GM18520 (cell line): ENCODE measurements around the gene RAX.

Experiments
- ATAC-seq: cut with Tn5 transposase; IDR thresholded peaks from one replicate; pipeline ENCODE4 v1.9.1; 2021; ENCODE audit not compliant: unreplicated experiment

RAX gene

DNA sequence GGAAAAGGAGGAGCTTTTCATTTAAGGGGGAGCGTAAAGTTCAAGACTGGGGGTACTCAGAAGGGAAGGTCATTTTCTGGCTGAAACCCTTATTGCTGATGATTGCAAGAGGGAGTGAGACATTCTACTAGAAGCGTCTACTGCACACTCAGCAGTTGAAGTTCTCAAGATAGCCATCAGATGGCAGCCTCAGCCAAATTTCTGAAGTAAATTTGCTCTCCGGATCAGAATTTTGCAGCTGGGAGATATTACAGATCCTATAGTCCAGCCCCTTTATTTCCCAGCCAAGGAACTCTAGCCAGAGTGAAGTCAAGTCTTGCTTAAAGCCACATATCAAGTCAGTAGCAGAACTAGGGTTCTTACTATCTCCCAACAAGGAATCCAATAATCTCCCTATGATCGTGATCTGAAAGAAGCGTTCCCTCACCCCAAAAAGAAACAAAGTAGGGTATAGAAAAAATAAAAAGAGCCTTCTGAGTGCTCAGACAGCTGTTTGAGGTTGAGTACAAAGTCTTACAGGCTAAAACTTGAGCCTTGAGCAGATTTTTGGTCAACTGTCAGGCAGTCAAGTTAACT is 24.0 kb downstream of the RAX start:
- no peak for ATAC-seq

DNA sequence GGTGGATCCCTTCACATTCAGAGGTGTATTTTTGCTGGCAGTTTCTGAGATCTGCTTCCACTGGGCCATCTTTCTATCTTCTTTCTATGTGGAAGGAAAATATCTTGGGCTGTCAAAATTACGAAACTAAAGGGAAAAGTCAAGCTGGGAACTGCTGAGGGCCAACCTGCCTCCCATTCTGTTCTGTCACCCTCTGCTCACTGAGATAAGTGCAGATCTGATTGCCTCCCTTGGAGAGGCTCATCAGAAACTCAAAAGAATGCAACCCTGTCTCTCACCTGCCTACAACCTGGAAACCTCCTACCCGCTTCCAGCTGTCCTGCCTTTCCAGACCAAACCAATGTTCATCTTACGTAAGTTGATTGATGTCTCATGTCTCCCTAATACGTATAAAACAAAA is 26.5 kb downstream of the RAX start:
- no peak for ATAC-seq

GRCh38 chr18:59242906-59243305 is 30.3 kb downstream of the RAX start:
- ATAC-seq, result no peak

- ATAC-seq, result no peak
Measured at GRCh38 chr18:59239642-59240041, 33.6 kb downstream of the RAX start.

GRCh38 chr18:59238385-59238784 is 34.9 kb downstream of the RAX start:
- no peak for ATAC-seq

DNA sequence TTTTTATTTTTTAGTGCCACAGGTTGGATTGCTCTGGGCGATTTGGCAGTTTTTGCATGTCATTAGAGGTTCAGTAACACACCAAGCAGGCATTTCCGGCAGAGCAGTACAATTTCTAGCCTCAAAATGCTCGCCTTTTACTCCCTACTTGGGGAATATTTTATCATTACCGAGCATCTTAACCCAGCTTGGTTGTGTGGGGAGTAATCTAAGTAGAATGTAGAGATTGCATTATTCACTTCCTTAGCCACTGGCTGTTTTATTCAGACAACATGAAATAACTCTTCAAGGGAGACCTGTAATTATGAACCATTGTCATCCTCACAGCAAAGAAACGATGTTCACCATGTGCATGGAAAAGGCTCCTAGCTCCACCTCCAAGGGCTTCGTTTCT is 40.2 kb downstream of the RAX start:
- no peak for ATAC-seq

- no peak for ATAC-seq
Measured at GRCh38 chr18:59232309-59233016, 40.8 kb downstream of the RAX start.

DNA sequence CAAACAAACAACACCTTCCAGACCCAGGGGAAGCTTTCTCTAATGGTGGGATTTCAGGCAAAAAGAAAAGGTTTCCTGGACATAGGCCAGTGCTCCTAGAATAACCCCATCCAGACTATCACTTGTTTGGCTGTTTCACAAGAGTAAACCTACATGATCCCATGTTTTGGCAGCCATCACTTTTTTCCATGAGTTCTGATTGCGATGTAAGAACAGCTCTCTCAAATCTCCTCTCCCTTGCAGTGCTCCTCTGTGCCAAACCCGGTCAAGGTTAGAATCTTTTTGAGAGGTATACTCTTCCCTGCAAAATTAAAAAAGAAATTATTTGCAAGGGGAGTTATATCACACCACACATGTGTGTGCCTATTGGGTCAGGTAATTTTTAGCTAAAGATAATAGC is 41.4 kb downstream of the RAX start:
- no peak for ATAC-seq

- ATAC-seq, result no peak
Measured at GRCh38 chr18:59231114-59231513, 42.1 kb downstream of the RAX start.

GRCh38 chr18:59229701-59230443 is 43.4 kb downstream of the RAX start:
- no peak for ATAC-seq

GRCh38 chr18:59229191-59229590 is 44.1 kb downstream of the RAX start:
- ATAC-seq, result no peak

DNA sequence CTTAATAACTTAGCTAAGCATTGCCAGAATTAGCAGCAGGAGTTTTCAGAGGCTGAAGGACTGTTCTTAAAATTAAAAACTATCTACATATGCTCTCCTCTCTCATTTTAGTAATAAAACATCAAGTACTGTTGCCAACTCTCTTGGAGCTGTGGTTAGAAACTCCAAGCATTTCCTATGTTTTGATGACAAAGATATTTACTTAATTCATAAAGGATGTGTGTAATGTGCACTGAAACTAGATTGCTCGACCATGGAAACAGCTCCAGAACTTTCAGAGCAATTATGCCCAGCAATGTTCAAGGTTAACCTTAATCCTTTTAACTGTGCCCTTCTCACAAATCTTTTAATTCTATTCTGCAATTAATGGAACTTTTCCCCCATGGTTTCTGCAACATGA is 44.9 kb downstream of the RAX start:
- no peak for ATAC-seq

GRCh38 chr18:59222341-59222740 is 50.9 kb downstream of the RAX start:
- no peak for ATAC-seq

- ATAC-seq, result no peak
Measured at GRCh38 chr18:59220784-59221765, 52.2 kb downstream of the RAX start.

DNA sequence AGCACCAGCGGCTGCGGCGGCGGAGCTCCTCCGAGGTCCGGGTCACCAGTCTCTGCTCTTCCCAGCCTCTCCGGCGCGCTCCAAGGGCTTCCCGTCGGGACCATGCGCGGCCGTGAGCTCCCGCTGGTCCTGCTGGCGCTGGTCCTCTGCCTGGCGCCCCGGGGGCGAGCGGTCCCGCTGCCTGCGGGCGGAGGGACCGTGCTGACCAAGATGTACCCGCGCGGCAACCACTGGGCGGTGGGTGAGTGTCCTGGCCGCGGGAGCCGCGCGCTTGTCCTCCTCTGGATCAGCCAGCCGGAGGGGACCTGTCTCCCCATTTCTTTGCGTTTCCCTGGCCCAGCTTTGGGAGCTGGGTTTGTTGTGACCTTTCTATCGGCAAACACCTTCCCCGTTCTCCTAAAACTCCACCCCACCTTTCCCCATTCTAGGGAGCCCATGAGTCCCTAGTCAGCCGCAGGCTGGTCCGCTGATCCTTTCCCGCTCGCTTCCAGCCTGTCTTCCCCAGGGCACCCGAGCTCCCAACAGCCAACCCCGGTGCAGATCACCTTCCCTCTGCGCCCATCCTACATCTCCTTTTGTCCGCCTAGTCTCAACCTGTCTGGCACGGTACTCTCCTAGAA is 53.0 kb downstream of the RAX start:
- no peak for ATAC-seq

DNA sequence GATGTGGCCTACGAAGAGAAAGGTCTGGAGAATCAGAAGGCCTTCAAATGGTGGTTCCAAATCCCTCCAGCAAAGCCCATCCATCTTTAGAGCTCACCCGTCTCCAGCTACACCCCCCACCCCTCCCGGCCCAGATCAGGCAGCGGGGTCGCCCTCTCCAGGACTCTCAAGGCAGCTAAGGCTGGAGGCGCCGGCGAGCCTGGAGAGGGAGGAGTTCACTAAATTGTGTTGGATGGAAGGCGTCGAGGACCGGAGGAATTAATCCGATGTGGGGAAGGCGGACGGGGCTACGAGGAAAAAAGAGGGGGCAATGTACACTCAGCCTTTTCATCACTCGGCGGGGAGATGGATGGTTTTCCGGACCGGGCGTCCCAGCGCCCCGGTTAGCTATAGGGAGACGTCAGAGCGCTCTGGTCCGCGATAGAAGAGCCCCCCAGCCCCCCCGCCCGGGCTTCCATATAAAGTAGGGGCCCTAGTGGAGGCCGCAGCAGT is 53.5 kb downstream of the RAX start, which contains the start of gene GRP:
Gene GRP, plus strand, starts transcription at position 487 of the 492 bp plus-strand sequence. CDS start 108 bp downstream, outside the sequence.
- no peak for ATAC-seq

GRCh38 chr18:59218018-59218417 is 55.2 kb downstream of the RAX start:
- ATAC-seq, result no peak
